HG02943 (cell line): ENCODE measurements around the gene SFMBT1.
"Not testable (repeated sequence)": the region's sequence is repeated elsewhere in the genome, so short reads cannot be mapped to it uniquely, and the experiment has no call there.

Source experiments
- ATAC-seq: cut with Tn5 transposase; IDR thresholded peaks from one replicate; pipeline ENCODE4 v1.9.1; 2021; ENCODE audit warnings: mild to moderate bottlenecking, low read depth, moderate library complexity; ENCODE audit not compliant: unreplicated experiment

SFMBT1 gene

GRCh38 chr3:53073553-53074365 lies 27.9 kb upstream of the SFMBT1 start:
- ATAC-seq, result no peak

- ATAC-seq, result peak; percentile 81
These were observed 27.0 kb upstream of the SFMBT1 start for GRCh38 chr3:53072653-53073552.

GRCh38 chr3:53071882-53072431 lies 26.1 kb upstream of the SFMBT1 start:
- ATAC-seq, result no peak

- no peak for ATAC-seq
These were observed 23.7 kb upstream of the SFMBT1 start for GRCh38 chr3:53069422-53070068.

GRCh38 chr3:53068176-53068575 lies 22.3 kb upstream of the SFMBT1 start:
- ATAC-seq, result no peak

GRCh38 chr3:53067567-53067966 lies 21.7 kb upstream of the SFMBT1 start:
- ATAC-seq, result no peak

GRCh38 chr3:53065841-53066480 lies 20.1 kb upstream of the SFMBT1 start:
- ATAC-seq, result no peak

GRCh38 chr3:53062905-53063304 lies 17.0 kb upstream of the SFMBT1 start:
- no peak for ATAC-seq

GRCh38 chr3:53056442-53056841 lies 10.6 kb upstream of the SFMBT1 start:
- no peak for ATAC-seq

- not testable (repeated sequence) for ATAC-seq
These were observed 8.4 kb upstream of the SFMBT1 start for GRCh38 chr3:53054233-53054632.

- no peak for ATAC-seq
These were observed 6.1 kb upstream of the SFMBT1 start for GRCh38 chr3:53051929-53052328.

GRCh38 chr3:53049987-53050386 lies 4.1 kb upstream of the SFMBT1 start:
- ATAC-seq, result no peak

GRCh38 chr3:53046171-53047170 lies 598 bp upstream of the SFMBT1 start:
- ATAC-seq, result peak; percentile 53

GRCh38 chr3:53044711-53045517 lies 959 bp downstream of the SFMBT1 start:
- ATAC-seq, result peak; percentile 35

- no peak for ATAC-seq
These were observed 1.5 kb downstream of the SFMBT1 start for GRCh38 chr3:53044371-53044710.

GRCh38 chr3:53043738-53044137 lies 2.1 kb downstream of the SFMBT1 start:
- ATAC-seq, result no peak

GRCh38 chr3:53042651-53043050 lies 3.2 kb downstream of the SFMBT1 start:
- no peak for ATAC-seq

GRCh38 chr3:53040351-53040820 lies 5.5 kb downstream of the SFMBT1 start:
- no peak for ATAC-seq
